GM18873 (cell line): ENCODE results near the gene AP1M1.

Source experiments
- ATAC-seq: cut with Tn5 transposase; IDR thresholded peaks from one replicate; pipeline ENCODE4 v1.9.1; 2021; ENCODE audit warnings: mild to moderate bottlenecking, moderate library complexity, moderate number of reproducible peaks; ENCODE audit not compliant: unreplicated experiment, low FRiP score

Gene AP1M1

DNA sequence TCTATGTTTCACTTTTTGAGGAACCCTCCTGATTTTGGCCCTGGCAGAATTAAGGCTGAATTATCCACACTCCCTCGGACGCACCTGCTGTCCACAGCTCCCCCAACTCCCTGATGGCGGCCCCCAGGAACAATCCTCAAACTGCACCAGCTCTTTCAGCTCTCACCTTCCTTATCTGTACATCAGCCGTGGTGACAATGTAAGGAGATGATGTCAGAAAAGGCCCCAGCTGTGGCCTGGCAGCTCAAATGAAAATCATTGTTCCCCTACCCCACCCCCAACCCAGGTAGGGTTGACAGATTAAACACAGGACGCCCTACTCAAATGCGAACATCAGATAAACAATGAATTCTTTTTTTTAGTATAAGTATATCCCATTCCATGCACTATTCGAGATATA is 91.9 kb downstream of the AP1M1 start:
- no peak for ATAC-seq

DNA sequence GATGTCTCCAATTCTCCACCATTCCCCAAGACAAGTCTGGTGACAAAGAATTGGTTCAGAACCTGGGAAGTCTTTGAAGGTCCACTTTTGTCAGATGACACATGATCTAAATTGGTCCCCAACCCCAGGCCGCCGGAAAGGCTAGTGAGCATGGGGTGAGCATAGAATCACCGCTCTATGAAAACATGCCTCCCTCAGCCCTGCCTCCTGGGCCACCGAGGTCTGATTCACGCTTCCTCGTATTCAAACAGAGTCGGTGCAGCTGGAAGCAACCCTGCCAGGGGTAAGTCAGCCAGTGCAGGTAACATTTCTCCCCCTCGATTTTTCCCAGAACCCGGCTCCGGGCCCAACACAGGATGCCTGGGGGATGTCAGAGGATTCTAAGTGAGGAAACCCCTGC is 93.0 kb downstream of the AP1M1 start:
- no peak for ATAC-seq

DNA sequence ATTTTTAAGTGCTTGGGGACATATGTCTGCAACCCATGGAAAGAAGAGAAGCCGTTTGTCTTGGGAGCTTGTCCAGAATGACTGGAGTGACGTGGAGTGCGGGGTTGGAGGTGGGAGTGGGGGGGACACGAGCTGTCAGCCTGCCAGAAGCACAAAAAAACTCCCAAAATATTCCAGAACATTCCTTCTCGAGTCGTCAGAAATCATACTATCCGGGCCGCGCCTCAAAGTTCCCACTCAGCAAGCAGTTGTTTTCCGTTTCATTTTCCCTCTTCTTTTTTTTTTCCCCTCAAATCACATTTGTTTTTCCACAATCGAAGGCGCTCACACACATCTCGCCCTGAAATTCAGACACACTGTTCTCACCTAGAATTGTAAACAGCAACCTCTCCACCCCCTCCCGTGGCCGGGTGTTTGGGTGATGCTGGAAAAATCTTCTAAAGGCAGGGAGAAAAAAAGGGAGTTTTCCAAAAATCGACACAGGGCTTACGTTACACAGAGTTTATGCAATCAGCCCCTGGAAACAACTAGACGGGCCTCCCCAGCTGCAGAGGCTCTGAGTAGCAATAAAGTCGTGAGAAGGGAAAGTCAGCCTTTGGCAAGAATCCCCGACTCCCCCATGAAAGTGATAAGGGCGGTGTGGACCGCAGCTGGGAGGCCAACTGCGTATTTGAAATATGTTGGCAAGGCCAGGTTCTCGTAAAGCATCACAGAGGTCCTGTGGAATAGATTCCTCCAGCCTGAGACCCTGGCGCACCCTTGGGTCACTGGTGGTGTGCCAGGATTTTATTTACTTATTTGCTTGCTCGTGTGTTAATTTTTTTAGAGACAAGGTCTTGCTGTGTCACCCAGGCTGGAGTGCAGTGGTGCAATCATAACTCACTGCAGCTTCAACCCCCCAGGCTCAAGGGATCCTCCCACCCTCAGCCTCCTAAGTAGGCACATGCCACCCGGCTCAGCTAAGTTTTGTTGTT is 95.7 kb downstream of the AP1M1 start:
- ATAC-seq = no peak

DNA sequence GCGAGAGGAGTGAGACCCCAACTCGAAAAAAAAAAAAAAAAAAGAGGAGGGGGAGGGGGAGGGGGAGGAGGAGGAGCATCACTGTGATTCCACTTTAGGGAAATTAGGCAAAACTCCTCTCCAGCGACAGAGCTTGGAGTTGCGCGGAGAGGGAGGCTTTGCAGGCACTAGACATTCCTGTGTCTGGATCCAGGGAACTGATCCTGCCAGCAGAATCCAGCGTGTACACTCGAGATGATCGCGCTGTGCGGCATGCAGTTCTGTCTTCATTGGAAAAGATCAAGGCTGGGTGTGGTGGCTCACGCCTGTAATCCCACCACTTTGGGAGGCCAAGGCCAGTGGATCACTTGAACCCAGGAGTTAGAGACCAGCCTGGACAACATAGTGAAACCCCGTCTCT is 97.3 kb downstream of the AP1M1 start:
- no peak for ATAC-seq
